LNCAP (cell line): ENCODE data around the gene GPR18.

Source experiments
- TF ChIP-seq, protein P1 (sequence below): fragments of 450-650 bp; IDR thresholded peaks from 2 replicates; pipeline ENCODE4 v1.5.1; 2017; ENCODE audit warnings: mild to moderate bottlenecking

The GPR18 gene

DNA sequence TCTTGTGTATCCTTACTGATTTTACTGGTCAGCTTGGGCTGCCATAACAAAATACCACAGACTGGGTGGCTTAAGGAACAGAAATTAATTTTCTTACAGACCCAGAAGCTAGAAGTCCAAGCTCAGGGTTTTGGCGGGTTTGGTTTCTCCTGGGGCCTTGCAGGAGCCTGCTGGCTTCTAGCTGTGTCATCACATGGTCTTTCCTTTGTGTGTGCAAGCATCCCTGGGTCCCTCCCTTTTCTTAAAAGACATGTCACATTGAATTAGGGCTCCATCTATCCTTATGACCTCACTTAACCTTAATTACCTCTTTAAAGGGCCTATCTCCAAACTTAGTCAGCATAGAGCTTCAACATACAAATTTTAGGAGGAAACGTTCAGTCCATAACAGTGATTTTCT is 34.2 kb downstream of the GPR18 start:
- TF ChIP-seq, protein P1, sequence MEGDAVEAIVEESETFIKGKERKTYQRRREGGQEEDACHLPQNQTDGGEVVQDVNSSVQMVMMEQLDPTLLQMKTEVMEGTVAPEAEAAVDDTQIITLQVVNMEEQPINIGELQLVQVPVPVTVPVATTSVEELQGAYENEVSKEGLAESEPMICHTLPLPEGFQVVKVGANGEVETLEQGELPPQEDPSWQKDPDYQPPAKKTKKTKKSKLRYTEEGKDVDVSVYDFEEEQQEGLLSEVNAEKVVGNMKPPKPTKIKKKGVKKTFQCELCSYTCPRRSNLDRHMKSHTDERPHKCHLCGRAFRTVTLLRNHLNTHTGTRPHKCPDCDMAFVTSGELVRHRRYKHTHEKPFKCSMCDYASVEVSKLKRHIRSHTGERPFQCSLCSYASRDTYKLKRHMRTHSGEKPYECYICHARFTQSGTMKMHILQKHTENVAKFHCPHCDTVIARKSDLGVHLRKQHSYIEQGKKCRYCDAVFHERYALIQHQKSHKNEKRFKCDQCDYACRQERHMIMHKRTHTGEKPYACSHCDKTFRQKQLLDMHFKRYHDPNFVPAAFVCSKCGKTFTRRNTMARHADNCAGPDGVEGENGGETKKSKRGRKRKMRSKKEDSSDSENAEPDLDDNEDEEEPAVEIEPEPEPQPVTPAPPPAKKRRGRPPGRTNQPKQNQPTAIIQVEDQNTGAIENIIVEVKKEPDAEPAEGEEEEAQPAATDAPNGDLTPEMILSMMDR = no peak

DNA sequence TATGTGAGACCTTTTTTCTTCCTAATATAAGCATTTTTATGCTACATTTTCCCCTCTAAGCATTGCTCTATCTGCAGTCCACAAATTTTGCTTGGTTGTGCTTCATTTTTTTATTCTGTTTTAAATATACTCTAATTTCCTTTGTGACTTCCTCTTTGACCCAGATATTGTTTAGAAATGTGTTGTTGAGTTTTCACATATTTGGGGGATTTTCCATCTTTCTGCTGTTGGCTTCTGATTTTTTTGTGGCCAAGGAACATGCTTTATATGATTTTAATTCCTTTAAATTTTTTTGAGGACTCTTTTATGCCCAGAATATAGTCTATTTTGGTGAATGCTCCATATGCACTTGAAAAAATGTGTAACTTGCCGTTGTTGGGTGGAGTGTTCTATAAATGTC is 34.6 kb downstream of the GPR18 start:
- TF ChIP-seq, protein P1 = no peak

DNA sequence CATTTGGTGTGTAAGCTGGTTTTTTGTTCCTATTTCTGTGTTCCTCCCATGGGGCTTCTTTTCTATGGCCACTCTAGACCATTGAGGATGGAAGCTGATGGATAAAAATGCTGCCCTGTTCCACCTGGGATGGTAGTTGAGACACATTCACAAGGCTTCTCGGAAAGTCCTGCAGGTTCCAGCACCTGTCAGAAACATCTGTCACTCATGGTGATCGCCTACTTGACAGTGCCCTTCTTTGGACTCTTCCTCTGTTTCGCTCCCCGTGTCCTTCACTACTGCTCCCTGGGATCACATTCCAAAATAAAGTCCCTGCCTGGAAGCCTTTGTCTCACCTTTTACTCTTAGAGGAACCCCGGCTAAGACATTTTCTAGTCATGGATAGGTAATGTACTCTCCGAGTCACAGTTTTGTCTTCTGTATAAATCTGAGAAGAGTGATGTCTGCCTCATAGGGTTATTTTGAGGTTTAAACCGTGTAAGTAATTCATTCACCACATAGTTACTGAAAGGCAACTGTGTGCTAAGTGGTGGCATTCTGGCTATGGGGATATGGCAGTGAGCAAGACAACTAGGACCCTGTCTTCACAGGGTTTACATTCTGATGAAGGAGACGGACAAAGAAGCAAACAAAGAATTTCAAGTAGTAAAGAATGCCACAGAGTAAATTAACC is 36.5 kb downstream of the GPR18 start:
- TF ChIP-seq, protein P1 = no peak

DNA sequence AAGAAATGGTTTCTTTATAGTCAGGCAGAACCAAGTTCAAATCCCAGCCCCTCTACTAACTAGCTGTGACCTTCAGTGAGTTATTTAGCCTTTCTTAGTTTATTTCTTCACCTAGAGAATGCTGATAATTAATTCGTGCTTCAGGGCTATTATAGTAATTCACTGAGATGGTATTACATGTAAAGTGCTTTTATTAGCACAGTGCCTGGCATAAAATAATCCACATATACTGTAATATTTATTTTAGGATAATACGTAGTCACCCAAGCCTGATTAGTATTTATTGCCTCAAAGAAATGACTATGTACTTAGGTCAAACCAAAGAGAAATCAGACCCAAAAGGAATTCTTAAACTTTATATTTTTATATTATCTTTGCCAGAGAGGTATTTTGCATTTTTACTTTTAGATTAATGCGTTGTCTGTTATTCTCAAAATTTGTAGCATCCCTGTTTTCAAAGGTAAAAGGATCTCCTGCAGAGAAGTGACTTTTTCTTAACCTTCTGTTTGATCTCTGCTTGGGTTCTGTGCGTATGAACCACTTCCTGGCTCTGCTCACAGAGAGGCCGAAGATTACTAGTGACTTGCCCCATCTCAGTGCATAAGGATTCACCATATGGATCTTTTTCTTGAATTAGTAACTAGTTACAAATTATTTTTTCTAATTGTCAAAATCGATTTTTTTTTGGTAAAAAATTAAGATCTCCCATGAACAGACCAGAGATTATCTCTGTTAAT is 37.8 kb downstream of the GPR18 start:
- TF ChIP-seq, protein P1 = no peak

DNA sequence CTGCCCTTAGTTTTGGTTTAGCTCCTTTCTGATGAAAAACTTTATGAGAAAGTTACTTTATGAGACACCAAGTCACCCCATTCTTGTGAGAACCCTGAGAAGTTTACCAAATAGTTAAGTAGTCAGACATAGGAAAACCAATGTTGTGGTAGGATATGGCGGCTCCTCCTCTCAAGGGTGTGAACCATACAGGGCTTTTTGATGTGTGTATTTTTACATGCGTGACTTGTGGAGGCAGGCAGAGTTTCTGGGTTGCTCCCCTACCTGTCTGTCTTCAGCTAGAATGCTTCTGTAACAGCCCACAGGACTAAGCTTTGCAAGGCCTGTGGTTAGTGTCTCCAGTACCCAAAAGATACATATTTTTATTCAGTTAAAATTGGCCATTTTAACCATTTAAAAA is 39.2 kb downstream of the GPR18 start:
- TF ChIP-seq, protein P1 = no peak

DNA sequence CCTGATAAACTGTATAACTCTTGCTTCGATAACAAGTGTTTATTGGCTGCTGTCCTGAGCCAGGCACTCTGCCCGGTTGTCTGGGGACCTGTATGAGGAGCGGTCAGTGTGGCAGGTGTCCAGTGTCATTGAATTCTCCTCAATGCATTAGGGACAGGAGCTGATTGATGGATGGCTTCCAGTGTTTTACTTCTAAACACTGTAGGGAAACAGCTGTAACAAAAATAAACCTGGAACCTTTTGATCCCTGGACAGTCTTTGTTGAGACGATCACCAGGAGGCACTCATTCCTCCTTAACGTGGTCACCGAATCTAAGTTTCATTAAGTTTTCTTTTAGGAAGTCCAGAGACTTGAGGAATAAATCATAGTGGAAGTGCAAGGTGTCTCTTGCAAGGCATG is 39.6 kb downstream of the GPR18 start:
- TF ChIP-seq, protein P1 = no peak

DNA sequence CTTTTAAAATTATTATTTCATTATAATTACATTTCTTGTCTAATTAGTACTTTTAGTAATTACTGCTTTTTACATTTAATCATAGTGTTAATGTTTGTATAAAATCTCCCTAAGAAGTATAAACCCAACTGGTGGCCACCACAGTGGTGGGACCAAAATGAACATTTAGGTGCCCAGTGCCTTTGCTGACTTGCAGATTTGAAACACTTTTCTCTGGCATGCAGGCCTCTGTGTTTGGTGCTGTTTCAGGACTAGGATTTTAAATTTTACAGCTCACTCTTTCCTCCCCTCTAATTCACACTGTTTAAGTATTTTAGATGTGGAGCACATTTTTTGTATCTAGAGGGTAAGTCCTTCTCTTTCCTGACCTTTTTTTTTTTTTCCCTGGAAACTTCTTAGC is 40.1 kb downstream of the GPR18 start:
- TF ChIP-seq, protein P1 = no peak
